ENCODE results near the gene GP1BA.

Gene GP1BA

GRCh38 chr17:4932756-4933155 lies 679 bp downstream of the GP1BA start:
- Histone ChIP-seq H3K9ac (ENCODE audit: low read length) (no peak overlapping the region), H3K36me3 (ENCODE audit: control insufficient read depth, insufficient read depth, low read length) (peaks cover 5% of the 10 kb centered on the region), H3K4me1 (ENCODE audit: control insufficient read depth, insufficient read depth, low read length) (peaks cover 6% of the 10 kb centered on the region), H3K4me3 (ENCODE audit: low read length) (no peak overlapping the region), H3K27me3 (ENCODE audit: control insufficient read depth, insufficient read depth, low read length) (no peaks in the 10 kb centered on the region), H3K9me3 (ENCODE audit: control insufficient read depth, low read length) (no peaks in the 10 kb centered on the region)

GRCh38 chr17:4933646-4934045 lies 1.6 kb downstream of the GP1BA start:
- H3K4me3 ChIP-seq (ENCODE audit: low read length) = no peak overlapping the region
- peak overlapping the region; percentile 45 for H3K9ac ChIP-seq (ENCODE audit: low read length)
- no peaks in the 10 kb centered on the region for H3K27me3 ChIP-seq (ENCODE audit: control insufficient read depth, insufficient read depth, low read length)
- no peaks in the 10 kb centered on the region for H3K9me3 ChIP-seq (ENCODE audit: control insufficient read depth, low read length)
- H3K36me3 ChIP-seq (ENCODE audit: control insufficient read depth, insufficient read depth, low read length) = peaks cover 5% of the 10 kb centered on the region
- peaks cover 13% of the 10 kb centered on the region for H3K4me1 ChIP-seq (ENCODE audit: control insufficient read depth, insufficient read depth, low read length)

GRCh38 chr17:4934173-4934979 lies 2.3 kb downstream of the GP1BA start:
- no peak overlapping the region for H3K4me3 ChIP-seq (ENCODE audit: low read length)
- H3K4me1 ChIP-seq (ENCODE audit: control insufficient read depth, insufficient read depth, low read length) = peaks cover 19% of the 10 kb centered on the region
- no peaks in the 10 kb centered on the region for H3K9me3 ChIP-seq (ENCODE audit: control insufficient read depth, low read length)
- no peaks in the 10 kb centered on the region for H3K27me3 ChIP-seq (ENCODE audit: control insufficient read depth, insufficient read depth, low read length)
- peaks cover 5% of the 10 kb centered on the region for H3K36me3 ChIP-seq (ENCODE audit: control insufficient read depth, insufficient read depth, low read length)
- peak overlapping the region; percentile 45 for H3K9ac ChIP-seq (ENCODE audit: low read length)

- Histone ChIP-seq H3K4me1 (ENCODE audit: control insufficient read depth, insufficient read depth, low read length) (peaks cover 23% of the 10 kb centered on the region), H3K27me3 (ENCODE audit: control insufficient read depth, insufficient read depth, low read length) (no peaks in the 10 kb centered on the region), H3K9ac (ENCODE audit: low read length) (no peak overlapping the region), H3K4me3 (ENCODE audit: low read length) (no peak overlapping the region), H3K36me3 (ENCODE audit: control insufficient read depth, insufficient read depth, low read length) (peaks cover 5% of the 10 kb centered on the region), H3K9me3 (ENCODE audit: control insufficient read depth, low read length) (no peaks in the 10 kb centered on the region)
These were observed 3.6 kb downstream of the GP1BA start for GRCh38 chr17:4935650-4936049.

GRCh38 chr17:4936436-4936835 lies 4.4 kb downstream of the GP1BA start:
- Histone ChIP-seq H3K4me3 (ENCODE audit: low read length) (no peak overlapping the region), H3K4me1 (ENCODE audit: control insufficient read depth, insufficient read depth, low read length) (peaks cover 31% of the 10 kb centered on the region)

GRCh38 chr17:4937553-4937952 lies 5.5 kb downstream of the GP1BA start:
- Histone ChIP-seq H3K9me3 (ENCODE audit: control insufficient read depth, low read length) (no peaks in the 10 kb centered on the region), H3K4me3 (ENCODE audit: low read length) (no peak overlapping the region), H3K27me3 (ENCODE audit: control insufficient read depth, insufficient read depth, low read length) (no peaks in the 10 kb centered on the region), H3K9ac (ENCODE audit: low read length) (no peak overlapping the region), H3K36me3 (ENCODE audit: control insufficient read depth, insufficient read depth, low read length) (peaks cover 5% of the 10 kb centered on the region), H3K4me1 (ENCODE audit: control insufficient read depth, insufficient read depth, low read length) (peaks cover 34% of the 10 kb centered on the region)

More at GRCh38 chr17:4936436-4936835, 4.4 kb downstream of the GP1BA start:
- Histone ChIP-seq H3K9me3 (ENCODE audit: control insufficient read depth, low read length) (no peaks in the 10 kb centered on the region), H3K27me3 (ENCODE audit: control insufficient read depth, insufficient read depth, low read length) (no peaks in the 10 kb centered on the region), H3K9ac (ENCODE audit: low read length) (no peak overlapping the region), H3K36me3 (ENCODE audit: control insufficient read depth, insufficient read depth, low read length) (peaks cover 5% of the 10 kb centered on the region)

GRCh38 chr17:4938069-4938491 lies 6.0 kb downstream of the GP1BA start:
- Histone ChIP-seq H3K9ac (ENCODE audit: low read length) (peak overlapping the region; percentile 93), H3K4me3 (ENCODE audit: low read length) (no peak overlapping the region)

GRCh38 chr17:4938688-4939545 lies 6.8 kb downstream of the GP1BA start:
- Histone ChIP-seq H3K9ac (ENCODE audit: low read length) (peak overlapping the region; percentile 93), H3K4me3 (ENCODE audit: low read length) (peak overlapping the region; percentile 70), H3K4me1 (ENCODE audit: control insufficient read depth, insufficient read depth, low read length) (peaks cover 33% of the 10 kb centered on the region), H3K36me3 (ENCODE audit: control insufficient read depth, insufficient read depth, low read length) (peaks cover 5% of the 10 kb centered on the region), H3K27me3 (ENCODE audit: control insufficient read depth, insufficient read depth, low read length) (no peaks in the 10 kb centered on the region), H3K9me3 (ENCODE audit: control insufficient read depth, low read length) (no peaks in the 10 kb centered on the region)

More at GRCh38 chr17:4938069-4938491, 6.0 kb downstream of the GP1BA start:
- Histone ChIP-seq H3K9me3 (ENCODE audit: control insufficient read depth, low read length) (no peaks in the 10 kb centered on the region), H3K27me3 (ENCODE audit: control insufficient read depth, insufficient read depth, low read length) (no peaks in the 10 kb centered on the region), H3K4me1 (ENCODE audit: control insufficient read depth, insufficient read depth, low read length) (peaks cover 34% of the 10 kb centered on the region), H3K36me3 (ENCODE audit: control insufficient read depth, insufficient read depth, low read length) (peaks cover 5% of the 10 kb centered on the region)

- peaks cover 33% of the 10 kb centered on the region for H3K4me1 ChIP-seq (ENCODE audit: control insufficient read depth, insufficient read depth, low read length)
- H3K36me3 ChIP-seq (ENCODE audit: control insufficient read depth, insufficient read depth, low read length) = peaks cover 5% of the 10 kb centered on the region
- no peaks in the 10 kb centered on the region for H3K27me3 ChIP-seq (ENCODE audit: control insufficient read depth, insufficient read depth, low read length)
- no peaks in the 10 kb centered on the region for H3K9me3 ChIP-seq (ENCODE audit: control insufficient read depth, low read length)
- peak overlapping the region; percentile 93 for H3K9ac ChIP-seq (ENCODE audit: low read length)
- H3K4me3 ChIP-seq (ENCODE audit: low read length) = peak overlapping the region; percentile 70
These were observed 7.4 kb downstream of the GP1BA start for GRCh38 chr17:4939546-4939795.

GRCh38 chr17:4939796-4940554 lies 7.9 kb downstream of the GP1BA start, which contains the start of the genes RNF167 and SLC25A11:
Gene RNF167 (plus strand): TSS chr17:4940268. CDS start chr17:4940910, 642 bp downstream.
Gene SLC25A11 (minus strand): TSS chr17:4940046. CDS start chr17:4939910, 136 bp downstream.
- Histone ChIP-seq H3K9me3 (ENCODE audit: control insufficient read depth, low read length) (no peaks in the 10 kb centered on the region), H3K9ac (ENCODE audit: low read length) (peak within 1 kb of the TSS; percentile 93), H3K4me3 (ENCODE audit: low read length) (peak within 1 kb of the TSS; percentile 70), H3K36me3 (ENCODE audit: control insufficient read depth, insufficient read depth, low read length) (peaks cover 9% of the 10 kb centered on the region), H3K4me1 (ENCODE audit: control insufficient read depth, insufficient read depth, low read length) (peaks cover 38% of the 10 kb centered on the region), H3K27me3 (ENCODE audit: control insufficient read depth, insufficient read depth, low read length) (no peaks in the 10 kb centered on the region)

GRCh38 chr17:4940555-4941318 lies 8.7 kb downstream of the GP1BA start:
- peak overlapping the region; percentile 70 for H3K4me3 ChIP-seq (ENCODE audit: low read length)
- peaks cover 9% of the 10 kb centered on the region for H3K36me3 ChIP-seq (ENCODE audit: control insufficient read depth, insufficient read depth, low read length)
- peaks cover 46% of the 10 kb centered on the region for H3K4me1 ChIP-seq (ENCODE audit: control insufficient read depth, insufficient read depth, low read length)
- no peaks in the 10 kb centered on the region for H3K27me3 ChIP-seq (ENCODE audit: control insufficient read depth, insufficient read depth, low read length)
- H3K9me3 ChIP-seq (ENCODE audit: control insufficient read depth, low read length) = no peaks in the 10 kb centered on the region
- peak overlapping the region; percentile 93 for H3K9ac ChIP-seq (ENCODE audit: low read length)
